Thyroid gland (tissue), 4 donors: ENCODE measurements around the gene SNAPC5. TPM values are rescaled to one million over a fixed set of nuclear protein-coding genes. Genes with fewer than 3 reads are reported as not detected.

Source experiments
- DNase-seq, 2 donors: peaks; one replicate each; pipeline ENCODE4 v3.0.0-alpha.2; 2019
- H3K27ac ChIP-seq, 3 donors: fragments of 200-600 bp; sonication (generic); 1 replicate in 2 of 3; 2 replicates in 1 of 3; pipeline ENCODE4 v1.5.1; 2016 to 2019; ENCODE audit warnings: mild to moderate bottlenecking in 1 of 3, moderate library complexity in 1 of 3
- H3K27me3 ChIP-seq: fragments of 200-600 bp; sonication (generic); one replicate; pipeline ENCODE4 v1.5.1; 2019
- H3K36me3 ChIP-seq, 2 donors: fragments of 200-600 bp; sonication (generic); one replicate each; pipeline ENCODE4 v1.5.1; 2016 to 2019
- H3K4me1 ChIP-seq, 2 donors: fragments of 200-600 bp; sonication (generic); one replicate each; pipeline ENCODE4 v1.5.1; 2017 to 2019
- H3K4me3 ChIP-seq, 3 donors: fragments of 200-600 bp; sonication (generic); replicated peaks in 1 of 3; 1 replicate in 2 of 3; 2 replicates in 1 of 3; pipeline ENCODE4 v1.5.1; 2016; ENCODE audit warnings: mild to moderate bottlenecking in 1 of 3
- H3K9me3 ChIP-seq: fragments of 200-600 bp; sonication (generic); one replicate; pipeline ENCODE4 v1.5.1; 2017
- POLR2A ChIP-seq, 2 donors: fragments of 450-650 bp; IDR thresholded peaks; one replicate each; pipeline ENCODE4 v1.6.1; 2017; ENCODE audit warnings: antibody characterized with exemption in 2 of 2, mild to moderate bottlenecking in 2 of 2, moderate library complexity in 1 of 2
- WGBS, 2 donors: methylation state at CpG; one replicate each; pipeline ENCODE4 v1.1.5; 2017; 5-methylcytosine and 5-hydroxymethylcytosine counted together
- intact Hi-C: fragments of 100-400 bp; cut with DNase I; formaldehyde crosslinking; loops from one replicate; pipeline ENCODE4 v1.15.1; 2023
- microRNA-seq: library from miRNA; unstranded; fragments of <30 nt; microRNA quantifications from one replicate; pipeline ENCODE4, GENCODE V29; 2016
- small RNA-seq: library from RNA; depleted of rRNA; stranded (forward); fragments of <200 nt; gene quantifications from one replicate; pipeline ENCODE3, GENCODE V24; 2016
- total RNA-seq, 4 donors: library from RNA; depleted of rRNA; stranded (reverse); fragments of >200 nt; gene quantifications; one replicate each; pipeline ENCODE4 v1.2.3, GENCODE V29; 2016
- TF ChIP-seq, protein P1 (sequence below), 6 experiments: fragments of 200-600 bp in 3 of 6; fragments of 450-650 bp in 3 of 6; sonication (generic) in 3 of 6; IDR thresholded peaks; one replicate each; pipeline ENCODE4 v1.5.1; 2016 to 2019; ENCODE audit warnings: antibody characterized with exemption in 6 of 6, mild to moderate bottlenecking in 2 of 6, inconsistent platforms in 1 of 6, moderate library complexity in 1 of 6

Gene SNAPC5
- total RNA-seq, 4 donors from 2014 or later: 26.3 to 79.2 (median 40.5) TPM

DNA sequence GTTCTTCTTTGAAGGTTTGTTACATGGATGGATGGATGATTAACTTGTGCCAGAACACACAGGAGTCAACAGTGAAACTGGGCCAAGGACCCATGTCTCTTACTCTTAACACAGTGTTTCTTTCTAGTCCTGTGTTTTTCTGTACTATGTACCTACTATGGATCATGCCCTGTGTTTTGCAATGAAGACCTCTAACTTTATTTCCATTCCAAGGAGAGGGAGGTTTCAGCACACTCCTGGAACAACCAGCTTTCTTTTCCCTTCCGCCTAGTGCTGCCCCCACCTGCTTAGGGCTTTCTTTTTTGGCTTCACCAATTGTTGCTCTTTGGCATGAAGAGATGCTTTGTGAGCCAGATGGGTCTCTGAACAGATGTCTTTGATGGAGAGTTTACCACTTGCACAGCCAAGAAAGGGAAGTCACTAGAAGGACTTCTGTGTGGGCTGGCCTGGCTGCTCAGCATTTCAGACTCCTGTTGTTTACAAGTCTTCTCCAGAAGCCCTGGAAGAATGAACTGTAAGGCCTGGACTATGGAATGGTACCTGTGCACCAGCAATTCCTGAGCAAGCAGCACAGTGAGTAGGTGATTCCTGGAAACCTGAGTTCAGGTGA lies 44.5 kb downstream of the SNAPC5 start:
- Histone ChIP-seq H3K4me3 (no peak overlapping the region), H3K27ac (no peak overlapping the region), H3K36me3 (no peaks in the 10 kb centered on the region), H3K4me1 (no peaks in the 10 kb centered on the region), H3K27me3 (no peaks in the 10 kb centered on the region), H3K9me3 (no peaks in the 10 kb centered on the region)
- no peak for DNase-seq
- TF ChIP-seq, protein P1, sequence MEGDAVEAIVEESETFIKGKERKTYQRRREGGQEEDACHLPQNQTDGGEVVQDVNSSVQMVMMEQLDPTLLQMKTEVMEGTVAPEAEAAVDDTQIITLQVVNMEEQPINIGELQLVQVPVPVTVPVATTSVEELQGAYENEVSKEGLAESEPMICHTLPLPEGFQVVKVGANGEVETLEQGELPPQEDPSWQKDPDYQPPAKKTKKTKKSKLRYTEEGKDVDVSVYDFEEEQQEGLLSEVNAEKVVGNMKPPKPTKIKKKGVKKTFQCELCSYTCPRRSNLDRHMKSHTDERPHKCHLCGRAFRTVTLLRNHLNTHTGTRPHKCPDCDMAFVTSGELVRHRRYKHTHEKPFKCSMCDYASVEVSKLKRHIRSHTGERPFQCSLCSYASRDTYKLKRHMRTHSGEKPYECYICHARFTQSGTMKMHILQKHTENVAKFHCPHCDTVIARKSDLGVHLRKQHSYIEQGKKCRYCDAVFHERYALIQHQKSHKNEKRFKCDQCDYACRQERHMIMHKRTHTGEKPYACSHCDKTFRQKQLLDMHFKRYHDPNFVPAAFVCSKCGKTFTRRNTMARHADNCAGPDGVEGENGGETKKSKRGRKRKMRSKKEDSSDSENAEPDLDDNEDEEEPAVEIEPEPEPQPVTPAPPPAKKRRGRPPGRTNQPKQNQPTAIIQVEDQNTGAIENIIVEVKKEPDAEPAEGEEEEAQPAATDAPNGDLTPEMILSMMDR (IDR thresholded peaks at IDR 0.05): no peak
- TF ChIP-seq POLR2A (IDR thresholded peaks at IDR 0.05): no peak
- intact Hi-C loops: no loop called here
- WGBS, 2 donors: 92 to 97% methylated on average over 1 of the region's 1 CpG

DNA sequence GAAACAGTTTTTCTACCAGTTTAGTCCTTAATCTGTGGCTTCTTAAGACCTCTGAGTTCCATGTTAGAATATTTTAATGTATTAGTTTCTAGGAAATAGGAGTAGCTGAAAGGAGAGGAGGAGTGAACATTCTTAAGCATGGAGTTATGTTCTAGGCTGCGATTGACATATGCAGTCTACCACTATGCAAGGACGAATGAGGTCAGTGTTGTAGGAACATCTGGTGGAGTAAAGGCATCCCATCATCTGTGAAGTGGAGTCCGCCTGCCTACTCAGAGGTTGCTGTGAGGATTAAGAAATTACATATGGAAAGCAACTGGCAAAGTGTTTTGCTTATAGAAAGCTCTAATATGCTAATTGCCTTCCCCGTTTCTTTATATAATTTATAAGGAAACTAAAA lies 45.1 kb downstream of the SNAPC5 start:
- TF ChIP-seq, protein P1 (IDR thresholded peaks at IDR 0.05): no peak
- TF ChIP-seq POLR2A (IDR thresholded peaks at IDR 0.05): no peak
- no peak overlapping the region for H3K27ac ChIP-seq
- DNase-seq: no peak
- no peak overlapping the region for H3K4me3 ChIP-seq
- no peaks in the 10 kb centered on the region for H3K36me3 ChIP-seq
- H3K9me3 ChIP-seq: no peaks in the 10 kb centered on the region
- no peaks in the 10 kb centered on the region for H3K27me3 ChIP-seq
- 94 to 96% methylated on average over 4 of the region's 4 CpGs for WGBS, 2 donors
- intact Hi-C loops: no loop called here
- no peaks in the 10 kb centered on the region for H3K4me1 ChIP-seq

Small RNA genes within 50 kb of the gene (microRNA-seq; reads per million reads assigned to microRNA genes)
- not detected for gene MIR4512

Small RNA genes within 50 kb of the gene (small RNA-seq; reads per million reads assigned to genes)
- gene MIR4512 (not detected), gene RF01159 (not detected), gene SNORD16 (not detected), gene SNORD18A (not detected), gene SNORD18B (not detected), gene SNORD18C (not detected)

Other genes with a start within 250 kb of the SNAPC5 start
- under 1 TPM in 1 of 4 donors, not detected in 3; 0.20 TPM for gene MEGF11, start 244.0 kb downstream of the SNAPC5 start, total RNA-seq
- gene DIS3L, start 204.2 kb downstream of the SNAPC5 start, total RNA-seq: 10 to 100 TPM; 20.8 to 49.8 (median 37.8) TPM
- gene TIPIN, start 141.1 kb downstream of the SNAPC5 start, total RNA-seq: 1 to 10 TPM; 4.5 to 7.5 (median 6.5) TPM
- 10 to 100 TPM; 18.1 to 25.4 (median 25.3) TPM for gene MAP2K1, start 110.8 kb downstream of the SNAPC5 start, total RNA-seq
- 1,000 to 10,000 TPM; 3,485 to 7,540 (median 5,598) TPM for gene RPL4, start 7.1 kb upstream of the SNAPC5 start, total RNA-seq
- 1 to 10 TPM; 3.8 to 6.4 (median 5.3) TPM for gene ZWILCH, start 7.6 kb upstream of the SNAPC5 start, total RNA-seq
- gene LCTL, start 68.2 kb upstream of the SNAPC5 start, total RNA-seq: not detected
- gene SMAD6, start 204.5 kb upstream of the SNAPC5 start, total RNA-seq: 100 to 1,000 TPM in 1 of 4 donors, 10 to 100 TPM in 3; 59.3 to 118 (median 62.3) TPM